ENCODE data around the gene METRNL.

Gene METRNL

GRCh38 chr17:83099570-83100181 lies 20.3 kb downstream of the METRNL start:
- Histone ChIP-seq H3K9me3 (ENCODE audit: control insufficient read depth, insufficient read depth, low read length) (no peaks in the 10 kb centered on the region), H3K27me3 (ENCODE audit: control insufficient read depth, low read length) (no peaks in the 10 kb centered on the region), H3K4me1 (ENCODE audit: control insufficient read depth, low read length) (peaks cover 47% of the 10 kb centered on the region), H3K36me3 (ENCODE audit: control insufficient read depth, low read length) (peaks cover 18% of the 10 kb centered on the region), H3K4me2 (ENCODE audit: low read length) (peak overlapping the region; percentile 71), H3K79me2 (ENCODE audit: control insufficient read depth, low read length) (no peaks in the 10 kb centered on the region), H3K9me2 (replicated peaks; ENCODE audit: control insufficient read depth, low read length) (no peaks in the 10 kb centered on the region), H4K20me1 (ENCODE audit: control insufficient read depth, insufficient read depth, low read depth, low read length) (no peaks in the 10 kb centered on the region; the same call in none of the 2 replicates), H3K27ac (ENCODE audit: low read depth, low read length) (peak overlapping the region; percentile 50), H3K4me3 (ENCODE audit: low read length) (peak overlapping the region; percentile 58), H3F3A (ENCODE audit: control insufficient read depth, insufficient read depth) (peaks cover 11% of the 10 kb centered on the region)
- TF ChIP-seq EZH2phosphoT487 (IDR thresholded peaks at IDR 0.05; ENCODE audit: borderline replicate concordance, low read length) = no peak
- TF ChIP-seq CTCF (IDR thresholded peaks at IDR 0.05; ENCODE audit: low read depth, low read length, poor library complexity, severe bottlenecking) = no peak

- Histone ChIP-seq H3K27me3 (ENCODE audit: control insufficient read depth, low read length) (no peaks in the 10 kb centered on the region), H3K36me3 (ENCODE audit: control insufficient read depth, low read length) (peaks cover 13% of the 10 kb centered on the region), H3K4me2 (ENCODE audit: low read length) (peak overlapping the region; percentile 71), H3K4me1 (ENCODE audit: control insufficient read depth, low read length) (peaks cover 47% of the 10 kb centered on the region), H3F3A (ENCODE audit: control insufficient read depth, insufficient read depth) (peaks cover 11% of the 10 kb centered on the region), H3K4me3 (ENCODE audit: low read length) (peak overlapping the region; percentile 58), H3K27ac (ENCODE audit: low read depth, low read length) (peak overlapping the region; percentile 50), H3K9me3 (ENCODE audit: control insufficient read depth, insufficient read depth, low read length) (no peaks in the 10 kb centered on the region), H3K9me2 (replicated peaks; ENCODE audit: control insufficient read depth, low read length) (no peaks in the 10 kb centered on the region), H3K79me2 (ENCODE audit: control insufficient read depth, low read length) (no peaks in the 10 kb centered on the region), H4K20me1 (ENCODE audit: control insufficient read depth, insufficient read depth, low read depth, low read length) (no peaks in the 10 kb centered on the region; the same call in none of the 2 replicates)
- TF ChIP-seq CTCF (IDR thresholded peaks at IDR 0.05; ENCODE audit: low read depth, low read length, poor library complexity, severe bottlenecking) = no peak
- no peak for TF ChIP-seq EZH2phosphoT487 (IDR thresholded peaks at IDR 0.05; ENCODE audit: borderline replicate concordance, low read length)
Observed at GRCh38 chr17:83100220-83100852, 20.9 kb downstream of the METRNL start.

GRCh38 chr17:83100853-83101391 lies 21.5 kb downstream of the METRNL start:
- Histone ChIP-seq H4K20me1 (ENCODE audit: control insufficient read depth, insufficient read depth, low read depth, low read length) (no peaks in the 10 kb centered on the region; the same call in none of the 2 replicates), H3K9me2 (replicated peaks; ENCODE audit: control insufficient read depth, low read length) (no peaks in the 10 kb centered on the region), H3K79me2 (ENCODE audit: control insufficient read depth, low read length) (no peaks in the 10 kb centered on the region), H3K36me3 (ENCODE audit: control insufficient read depth, low read length) (peaks cover 7% of the 10 kb centered on the region), H3F3A (ENCODE audit: control insufficient read depth, insufficient read depth) (peaks cover 11% of the 10 kb centered on the region), H3K9me3 (ENCODE audit: control insufficient read depth, insufficient read depth, low read length) (no peaks in the 10 kb centered on the region), H3K27ac (ENCODE audit: low read depth, low read length) (peak overlapping the region; percentile 50), H3K4me2 (ENCODE audit: low read length) (peak overlapping the region; percentile 71), H3K4me1 (ENCODE audit: control insufficient read depth, low read length) (peaks cover 47% of the 10 kb centered on the region), H3K4me3 (ENCODE audit: low read length) (peak overlapping the region; percentile 58), H3K27me3 (ENCODE audit: control insufficient read depth, low read length) (no peaks in the 10 kb centered on the region)
- TF ChIP-seq CTCF (IDR thresholded peaks at IDR 0.05; ENCODE audit: low read depth, low read length, poor library complexity, severe bottlenecking) (no peak), EZH2phosphoT487 (IDR thresholded peaks at IDR 0.05; ENCODE audit: borderline replicate concordance, low read length) (no peak)
